Esophagus squamous epithelium (tissue), 4 donors: Measurements from ENCODE around the gene TMEM87B.

Source experiments
- CTCF ChIP-seq, 6 experiments: fragments of 450-650 bp in 4 of 6; fragments of 200-600 bp in 2 of 6; sonication (generic) in 2 of 6; IDR thresholded peaks; one replicate each; pipeline ENCODE4 v1.5.1; 2016 to 2019; ENCODE audit warnings: antibody characterized with exemption in 6 of 6, mild to moderate bottlenecking in 4 of 6, moderate library complexity in 4 of 6
- POLR2A ChIP-seq, 4 donors: fragments of 450-650 bp; IDR thresholded peaks; one replicate each; pipeline ENCODE4 v1.6.1; 2017; ENCODE audit warnings: antibody characterized with exemption in 4 of 4, mild to moderate bottlenecking in 4 of 4, moderate library complexity in 3 of 4

DNA sequence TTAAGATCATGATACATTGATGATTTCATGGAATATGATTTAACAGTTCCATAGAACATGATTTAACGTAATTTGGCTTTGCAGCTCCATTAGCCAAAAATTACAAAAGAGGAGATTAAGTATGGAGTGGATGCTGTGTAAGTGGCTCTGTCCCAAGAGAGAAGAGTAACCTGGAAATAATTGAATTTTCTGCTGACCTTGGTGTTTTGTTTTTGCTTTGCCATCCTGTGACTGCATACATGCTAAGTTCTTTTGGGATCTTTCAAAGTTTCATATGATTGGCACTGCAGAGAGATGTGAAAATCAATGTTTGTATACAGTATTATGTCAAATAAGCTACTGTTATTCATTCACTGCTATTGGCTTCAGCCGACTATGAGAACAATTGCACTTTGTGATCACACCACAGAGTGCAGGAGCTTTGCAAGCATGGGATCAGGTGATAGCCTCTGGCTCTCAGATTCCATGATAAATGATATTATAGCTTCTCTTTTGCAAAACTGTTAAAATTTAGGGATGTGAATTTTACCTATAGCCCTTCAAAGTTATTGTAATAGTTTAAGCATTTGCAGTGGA, 46.1 kb upstream of the TMEM87B start:
- TF ChIP-seq CTCF (IDR thresholded peaks at IDR 0.05): no peak
- TF ChIP-seq POLR2A (IDR thresholded peaks at IDR 0.05): no peak
